H1 (cell line): ENCODE results near the gene TTC34. TPM values are rescaled to one million over a fixed set of nuclear protein-coding genes. Genes with fewer than 3 reads are reported as not detected.

Experiments
- CTCF ChIA-PET: fragments of 300-600 bp; sonication (Branson Sonifier 250); formaldehyde crosslinking; loops from one replicate; lab custom pipeline; 2021; ENCODE audit not compliant: partially characterized antibody; lab: Charles Lee
- POLR2A ChIA-PET: fragments of 300-600 bp; sonication (Branson Sonifier 250); formaldehyde crosslinking; loops from one replicate; lab custom pipeline; 2021; ENCODE audit warnings: inconsistent platforms; ENCODE audit not compliant: partially characterized antibody; lab: Charles Lee
- DNase-seq, 2 experiments: peaks; one replicate each; pipeline versions ENCODE4 v3.0.0 to v3.0.0-alpha.2; 2010 to 2022; ENCODE audit warnings: low spot score in 2 of 2, low read depth in 1 of 2, mixed read lengths in 1 of 2
- FAIRE-seq: peaks from 2 replicates; lab custom pipeline; 2011; peaks lifted over from hg19 to GRCh38; lab: Jason Lieb, UNC
- H2AFZ ChIP-seq: 2 replicates; pipeline ENCODE4 v1.8.1; 2012; ENCODE audit warnings: low read length, inconsistent platforms
- H2AK5ac ChIP-seq: 2 replicates; pipeline ENCODE4 v1.6.1; 2013; ENCODE audit warnings: low read depth, low read length
- H2BK120ac ChIP-seq: replicated peaks from 2 replicates; pipeline ENCODE3; 2013; ENCODE audit warnings: low read depth, low read length, inconsistent platforms
- H2BK12ac ChIP-seq: 2 replicates; pipeline ENCODE4 v1.6.1; 2013; ENCODE audit warnings: low read depth, low read length
- H2BK15ac ChIP-seq: 2 replicates; pipeline ENCODE4 v1.6.1; 2013; ENCODE audit warnings: low read length
- H2BK20ac ChIP-seq: 2 replicates; pipeline ENCODE4 v1.6.1; 2013; ENCODE audit warnings: low read length
- H2BK5ac ChIP-seq: 2 replicates; pipeline ENCODE4 v1.6.1; 2013; ENCODE audit warnings: low read depth, low read length
- H3K14ac ChIP-seq: 2 replicates; pipeline ENCODE4 v1.6.1; 2013; ENCODE audit warnings: inconsistent platforms; ENCODE audit not compliant: insufficient read length
- H3K18ac ChIP-seq: 2 replicates; pipeline ENCODE4 v1.6.1; 2013; ENCODE audit warnings: low read length; ENCODE audit errors: extremely low read depth
- H3K23ac ChIP-seq: 2 replicates; pipeline ENCODE4 v1.6.1; 2013; ENCODE audit warnings: inconsistent platforms; ENCODE audit not compliant: insufficient read length
- H3K23me2 ChIP-seq: 2 replicates; pipeline ENCODE4 v1.6.1; 2013; ENCODE audit warnings: low read depth, low read length
- H3K27ac ChIP-seq: 2 replicates; pipeline ENCODE4 v1.6.1; 2011; ENCODE audit warnings: low read depth, low read length, inconsistent platforms
- H3K27me3 ChIP-seq, 4 experiments: replicated peaks in 1 of 4; 1 replicate in 1 of 4; 2 replicates in 3 of 4; pipeline versions ENCODE4 v1.6.1 to v1.8.1; 2011 to 2013; ENCODE audit warnings: low read length in 3 of 4, mild to moderate bottlenecking in 3 of 4, inconsistent platforms in 2 of 4, mixed read lengths in 2 of 4, moderate library complexity in 1 of 4; ENCODE audit not compliant: control insufficient read depth in 3 of 4, insufficient read depth in 3 of 4; ENCODE audit errors: extremely low read depth in 1 of 4
- H3K36me3 ChIP-seq, 4 experiments: 2 replicates each; pipeline versions ENCODE4 v1.6.1 to v1.8.1; 2011 to 2013; ENCODE audit warnings: mild to moderate bottlenecking in 4 of 4, low read length in 3 of 4, moderate library complexity in 2 of 4, control low read depth in 1 of 4, inconsistent platforms in 1 of 4; ENCODE audit not compliant: insufficient read depth in 4 of 4, control insufficient read depth in 2 of 4
- H3K4ac ChIP-seq: replicated peaks from 2 replicates; pipeline ENCODE3; 2013; ENCODE audit warnings: low read length, low read depth, mixed read lengths, inconsistent platforms; ENCODE audit not compliant: insufficient read length
- H3K4me1 ChIP-seq, 4 experiments: replicated peaks in 1 of 4; 1 replicate in 1 of 4; 2 replicates in 3 of 4; pipeline versions ENCODE4 v1.6.1 to v1.8.1; 2011 to 2013; ENCODE audit warnings: low read length in 3 of 4, inconsistent platforms in 2 of 4, mixed read lengths in 1 of 4; ENCODE audit not compliant: insufficient read depth in 4 of 4, control insufficient read depth in 3 of 4
- H3K4me2 ChIP-seq, 2 experiments: 2 replicates each; pipeline versions ENCODE4 v1.6.1 to v1.8.1; 2011 to 2013; ENCODE audit warnings: low read depth in 2 of 2, low read length in 2 of 2, control low read depth in 1 of 2, inconsistent platforms in 1 of 2, mild to moderate bottlenecking in 1 of 2; ENCODE audit not compliant: insufficient read depth in 1 of 2
- H3K4me3 ChIP-seq, 4 experiments: fragments of 200-600, 300-600 bp in 1 of 4; sonication (generic), shearing (Covaris generic), sonication (Bioruptor Twin) in 1 of 4; 2 replicates each; pipeline versions ENCODE4 v1.5.1 to v1.8.1; 2011 to 2016; ENCODE audit warnings: low read length in 4 of 4, low read depth in 3 of 4, control low read depth in 2 of 4, inconsistent platforms in 2 of 4, mild to moderate bottlenecking in 2 of 4, mixed read lengths in 1 of 4, moderate library complexity in 1 of 4; ENCODE audit not compliant: insufficient read depth in 2 of 4; ENCODE audit errors: extremely low read depth in 1 of 4
- H3K56ac ChIP-seq: replicated peaks from 2 replicates; pipeline ENCODE3; 2013; ENCODE audit warnings: low read depth, mild to moderate bottlenecking, mixed read lengths, low read length, inconsistent platforms; ENCODE audit not compliant: insufficient read length
- H3K79me1 ChIP-seq: 2 replicates; pipeline ENCODE4 v1.6.1; 2013; ENCODE audit warnings: low read depth, low read length, control low read depth
- H3K79me2 ChIP-seq, 2 experiments: 2 replicates each; pipeline versions ENCODE4 v1.6.1 to v1.8.1; 2012 to 2013; ENCODE audit warnings: low read length in 2 of 2, mild to moderate bottlenecking in 2 of 2, inconsistent platforms in 1 of 2; ENCODE audit not compliant: insufficient read depth in 2 of 2, control insufficient read depth in 1 of 2
- H3K9ac ChIP-seq, 4 experiments: replicated peaks in 1 of 4; 1 replicate in 1 of 4; 2 replicates in 3 of 4; pipeline versions ENCODE4 v1.6.1 to v1.8.1; 2011 to 2013; ENCODE audit warnings: low read depth in 3 of 4, low read length in 3 of 4, control low read depth in 2 of 4, mild to moderate bottlenecking in 2 of 4, moderate library complexity in 2 of 4, inconsistent platforms in 1 of 4; ENCODE audit errors: extremely low read depth in 1 of 4
- H3K9me3 ChIP-seq, 2 experiments: 2 replicates each; pipeline versions ENCODE4 v1.6.1 to v1.8.1; 2012 to 2013; ENCODE audit warnings: mild to moderate bottlenecking in 2 of 2, moderate library complexity in 2 of 2, control low read depth in 1 of 2, inconsistent platforms in 1 of 2, low read depth in 1 of 2, low read length in 1 of 2, mixed read lengths in 1 of 2; ENCODE audit not compliant: insufficient read depth in 2 of 2
- H4K20me1 ChIP-seq, 2 experiments: replicated peaks in 1 of 2; 2 replicates each; pipeline versions ENCODE3 to v1.8.1; 2011 to 2013; ENCODE audit warnings: inconsistent platforms in 2 of 2, low read length in 2 of 2, mild to moderate bottlenecking in 1 of 2; ENCODE audit not compliant: insufficient read depth in 2 of 2, control insufficient read depth in 1 of 2
- H4K5ac ChIP-seq: 2 replicates; pipeline ENCODE4 v1.6.1; 2013; ENCODE audit warnings: low read length, low read depth, mixed read lengths, inconsistent platforms; ENCODE audit not compliant: insufficient read length
- H4K8ac ChIP-seq: 2 replicates; pipeline ENCODE4 v1.8.0; 2013; ENCODE audit warnings: mild to moderate bottlenecking, moderate library complexity, low read length, inconsistent platforms; ENCODE audit not compliant: insufficient read depth; ENCODE audit errors: extremely low read depth
- H4K91ac ChIP-seq: replicated peaks from 2 replicates; pipeline ENCODE3; 2013; ENCODE audit warnings: low read length, mixed read lengths, inconsistent platforms; ENCODE audit not compliant: insufficient read length
- KDM5A ChIP-seq: fragments of 200-600 bp; IDR thresholded peaks from 2 replicates; pipeline ENCODE4 v1.7.1; 2012; ENCODE audit warnings: mild to moderate bottlenecking, low read length, inconsistent platforms, mixed read lengths
- RFX5 ChIP-seq: IDR thresholded peaks from 2 replicates; pipeline ENCODE4 v1.6.1; 2011; ENCODE audit warnings: low read depth, low read length, improper control_type of control experiment, borderline replicate concordance
- WGBS, 2 experiments: shearing (Covaris generic) in 1 of 2; methylation state at CpG; one replicate each; pipeline versions ENCODE4 v1.1.6 to v1.1.7; 2013 to 2015; ENCODE audit warnings: low lambda C conversion rate in 2 of 2, mixed read lengths in 2 of 2, inconsistent platforms in 1 of 2, low coverage in 1 of 2, missing lambda C conversion rate in 1 of 2; ENCODE audit not compliant: insufficient replicate concordance in 2 of 2, insufficient coverage in 1 of 2, insufficient read length in 1 of 2; ENCODE audit errors: extremely low coverage in 1 of 2, missing lambda C conversion rate in 1 of 2; 5-methylcytosine and 5-hydroxymethylcytosine counted together
- polyA plus RNA-seq, 7 experiments: library from polyadenylated mRNA; depleted of rRNA in 3 of 7; stranded (reverse) in 5 of 7; unstranded in 2 of 7; fragments of >200 nt in 5 of 7; fragments of 200-250 nt in 2 of 7; gene quantifications; 1 replicate in 5 of 7; 2 replicates in 1 of 7; 4 replicates in 1 of 7; pipeline versions ENCODE4 v1.2.1 to v1.2.3, GENCODE V29; 2011 to 2013; ENCODE audit warnings: missing spikeins in 2 of 7, mixed read lengths in 2 of 7
- total RNA-seq: library from RNA; stranded (reverse); fragmentation: NEBNext Ultra II Directional; extraction: Animal tissue kit (Norgen Biotek cat#: 25700); gene quantifications from 2 replicates; pipeline ENCODE4 v1.2.1, GENCODE V29; 2021

The TTC34 gene
- total and polyA plus RNA-seq, 2 of the 8 experiments (the other 6 are each of a cell fraction or from before 2014, with no cell fraction given) = 0.23 to 0.50 TPM

DNA sequence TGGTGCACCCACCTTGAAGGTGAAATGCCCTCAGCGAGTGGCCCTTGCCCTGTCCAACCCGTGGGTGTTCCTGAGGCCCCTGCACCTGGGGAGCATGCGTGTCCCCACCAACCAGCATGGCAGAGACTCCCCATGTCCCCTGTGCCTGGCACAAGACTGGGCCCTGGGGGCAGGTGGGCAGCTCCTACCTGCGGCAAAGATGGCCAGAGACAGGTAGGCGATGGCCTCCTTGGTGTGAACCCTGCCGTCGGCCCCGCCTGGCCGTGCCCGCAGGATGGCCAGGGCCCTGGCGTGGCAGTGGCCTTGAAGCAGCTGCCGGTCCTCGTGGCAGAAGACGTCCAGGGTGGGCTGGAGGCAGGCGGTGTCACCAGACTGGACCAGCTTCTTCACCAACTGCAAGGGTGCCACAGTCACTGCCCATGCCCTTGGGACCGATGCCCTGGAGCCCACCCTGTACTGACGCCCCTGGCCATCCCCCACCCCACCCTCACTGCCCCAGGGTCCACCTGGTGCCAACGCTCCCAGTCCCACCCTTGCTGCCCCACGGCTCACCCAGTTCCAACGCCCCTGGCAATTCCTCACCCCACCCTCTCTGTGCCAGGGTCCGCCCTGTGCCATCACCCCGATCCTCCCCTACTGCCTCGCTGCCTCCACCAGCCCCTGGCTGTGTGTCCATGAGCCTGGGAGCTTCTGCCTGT is 15.7 kb downstream of the TTC34 start:
- H4K5ac ChIP-seq = no peak overlapping the region
- ChIA-PET CTCF (no interaction called here), POLR2A (no interaction called here)
- no peaks in the 10 kb centered on the region for H3K23me2 ChIP-seq
- H3K4me3 ChIP-seq = no peak overlapping the region
- no peak overlapping the region for H3K23ac ChIP-seq
- H3K36me3 ChIP-seq = no peaks in the 10 kb centered on the region; a peak in 1 of 8 replicates
- no peaks in the 10 kb centered on the region for H3K79me1 ChIP-seq
- H3K4me1 ChIP-seq = peaks cover 0 to 3% (median 0%) of the 10 kb centered on the region in 4 experiments; a peak in 1 of 7 replicates
- no peaks in the 10 kb centered on the region for H4K20me1 ChIP-seq
- H3K4ac ChIP-seq = no peak overlapping the region
- H2AK5ac ChIP-seq = no peak overlapping the region
- no peak overlapping the region for H3K56ac ChIP-seq
- H3K14ac ChIP-seq = no peak overlapping the region
- H3K79me2 ChIP-seq = no peaks in the 10 kb centered on the region
- H2BK120ac ChIP-seq = no peak overlapping the region
- H2BK12ac ChIP-seq = no peak overlapping the region
- H3K27me3 ChIP-seq = no peaks in the 10 kb centered on the region
- no peak for FAIRE-seq
- H4K91ac ChIP-seq = no peak overlapping the region
- no peak overlapping the region for H2BK15ac ChIP-seq
- WGBS, 2 experiments = 94% methylated on average over 15 of the region's 23 CpGs; no CpG with 5 or more reads in 1 of the 2 experiments
- TF ChIP-seq KDM5A (no peak), RFX5 (no peak)
- H2AFZ ChIP-seq = no peak overlapping the region
- H2BK20ac ChIP-seq = no peak overlapping the region
- no peak overlapping the region for H3K4me2 ChIP-seq
- H3K9ac ChIP-seq = no peak overlapping the region
- no peak overlapping the region for H4K8ac ChIP-seq
- no peak overlapping the region for H2BK5ac ChIP-seq
- H3K18ac ChIP-seq = no peak overlapping the region
- no peak for DNase-seq
- no peak overlapping the region for H3K27ac ChIP-seq
- peaks cover 65 to 88% of the 10 kb centered on the region in 2 experiments for H3K9me3 ChIP-seq
